Calu3 (cell line): ENCODE results near the gene SRD5A1. TPM values are rescaled to one million over a fixed set of nuclear protein-coding genes. Genes with fewer than 3 reads are reported as not detected.

Source experiments
- BruUV-seq: library from RNA; stranded (reverse); fragments of 400-500 nt; replicated peaks from 2 replicates; lab custom pipeline; 2021; lab: Mats Ljungman, UMichigan
- CTCF ChIA-PET: fragments of 300-600 bp; sonication (Branson Sonifier 250); formaldehyde crosslinking; loops from one replicate; lab custom pipeline; 2022; ENCODE audit warnings: antibody characterized with exemption; lab: Charles Lee
- DNase-seq: peaks from one replicate; pipeline ENCODE4 v3.0.0; 2022
- H3K27ac Mint-ChIP-seq: one replicate; pipeline ENCODE4 v1.8.0; 2022; ENCODE audit warnings: mixed read lengths; ENCODE audit not compliant: unreplicated experiment
- H3K27me3 Mint-ChIP-seq: one replicate; pipeline ENCODE4 v1.8.0; 2022; ENCODE audit warnings: mixed read lengths; ENCODE audit not compliant: unreplicated experiment
- H3K36me3 Mint-ChIP-seq: one replicate; pipeline ENCODE4 v1.8.0; 2022; ENCODE audit warnings: mild to moderate bottlenecking, moderate library complexity, mixed read lengths; ENCODE audit not compliant: insufficient read depth, unreplicated experiment
- H3K4me1 Mint-ChIP-seq: one replicate; pipeline ENCODE4 v1.8.0; 2022; ENCODE audit warnings: mild to moderate bottlenecking, low read depth, mixed read lengths; ENCODE audit not compliant: unreplicated experiment
- H3K4me3 Mint-ChIP-seq: one replicate; pipeline ENCODE4 v1.8.0; 2022; ENCODE audit warnings: mild to moderate bottlenecking, low read depth, moderate library complexity, mixed read lengths; ENCODE audit not compliant: unreplicated experiment
- H3K9me3 Mint-ChIP-seq: one replicate; pipeline ENCODE4 v1.8.0; 2022; ENCODE audit warnings: low read depth, mixed read lengths; ENCODE audit not compliant: unreplicated experiment
- CTCF ChIP-seq: fragments of 200-600 bp; IDR thresholded peaks from one replicate; pipeline ENCODE4 v1.8.0; 2022; ENCODE audit warnings: antibody characterized with exemption; ENCODE audit not compliant: unreplicated experiment
- intact Hi-C: fragments of 100-400 bp; cut with micrococcal nuclease; formaldehyde crosslinking; loops from one replicate; pipeline ENCODE4 v1.10.0; 2022; ENCODE audit not compliant: unreplicated experiment
- total RNA-seq: library from RNA; stranded (reverse); gene quantifications from 2 replicates; pipeline ENCODE4 v1.2.3, GENCODE V29; 2022

SRD5A1 gene
- total RNA-seq, 1 experiment from 2014 or later, result 15.6 TPM

GRCh38 chr5:6681682-6682081 lies 48.4 kb downstream of the SRD5A1 start:
- CTCF ChIA-PET, result interaction anchor here (0.7 kb wide), 1 partner anchor 354 kb away, joined by 4 read pairs; no protein-coding TSS in a partner anchor
- H3K36me3 Mint-ChIP-seq, result no peaks in the 10 kb centered on the region
- intact Hi-C loops, result no loop called here

DNA sequence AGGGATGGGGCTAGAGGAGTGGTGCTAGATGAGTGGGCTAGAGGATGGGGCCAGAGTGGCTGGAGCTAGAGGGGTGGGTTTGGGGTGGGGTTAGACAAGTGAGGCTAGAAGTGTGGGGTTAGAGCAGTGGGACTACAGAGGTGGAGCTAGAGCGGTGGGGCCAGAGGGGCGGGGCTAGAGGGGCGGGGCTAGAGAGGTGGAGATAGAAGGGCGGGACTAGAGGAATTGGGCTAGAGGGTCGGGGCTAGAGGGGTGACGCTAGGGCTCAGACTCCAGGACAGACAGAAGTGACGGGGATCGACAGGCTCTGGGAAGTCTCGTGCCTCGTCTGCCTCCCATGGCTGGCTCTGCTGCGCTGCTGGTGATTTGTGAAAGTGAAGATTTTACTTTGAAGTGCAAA lies 49.0 kb downstream of the SRD5A1 start:
- TF ChIP-seq CTCF, result no peak
- Mint-ChIP-seq H3K9me3 (no peaks in the 10 kb centered on the region), H3K4me1 (peaks cover 2% of the 10 kb centered on the region), H3K4me3 (no peak overlapping the region), H3K36me3 (no peaks in the 10 kb centered on the region), H3K27ac (no peak overlapping the region), H3K27me3 (peaks cover 26% of the 10 kb centered on the region)
- DNase-seq, result no peak
- CTCF ChIA-PET, result no interaction called here
- intact Hi-C loops, result no loop called here
- BruUV-seq, result no TSS peak

More at GRCh38 chr5:6681682-6682081, 48.4 kb downstream of the SRD5A1 start:
- H3K9me3 Mint-ChIP-seq, result no peaks in the 10 kb centered on the region
- no peak overlapping the region for H3K4me3 Mint-ChIP-seq
- no peak for DNase-seq
- no peak overlapping the region for H3K27ac Mint-ChIP-seq
- no TSS peak for BruUV-seq
- peaks cover 20% of the 10 kb centered on the region for H3K27me3 Mint-ChIP-seq
- H3K4me1 Mint-ChIP-seq, result no peaks in the 10 kb centered on the region
- no peak for TF ChIP-seq CTCF

DNA sequence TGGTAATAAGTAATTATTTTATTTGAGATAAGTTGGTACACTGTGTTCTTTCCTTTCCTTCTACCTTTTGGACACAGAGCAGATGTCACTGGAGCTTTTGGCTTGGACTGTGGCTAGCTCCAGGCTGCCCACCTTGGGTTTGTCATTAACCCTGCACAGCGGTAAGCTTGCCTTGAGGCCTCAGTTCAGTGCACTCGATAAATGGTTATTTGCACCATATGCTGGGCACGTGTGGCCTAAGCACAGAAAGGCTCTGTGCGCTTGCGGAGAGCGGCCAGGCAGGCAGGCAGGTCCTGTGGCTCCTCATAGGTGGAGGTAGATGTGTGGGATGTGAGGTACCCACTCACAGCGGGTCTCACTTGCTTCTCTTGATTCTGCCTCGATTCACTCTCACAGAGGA lies 50.0 kb downstream of the SRD5A1 start:
- intact Hi-C loops, result no loop called here
- CTCF ChIA-PET, result no interaction called here

GRCh38 chr5:6684075-6684474 lies 50.8 kb downstream of the SRD5A1 start:
- H3K4me3 Mint-ChIP-seq, result no peak overlapping the region
- BruUV-seq, result no TSS peak
- no peaks in the 10 kb centered on the region for H3K36me3 Mint-ChIP-seq
- H3K27me3 Mint-ChIP-seq, result peaks cover 39% of the 10 kb centered on the region
- H3K9me3 Mint-ChIP-seq, result no peaks in the 10 kb centered on the region
- H3K4me1 Mint-ChIP-seq, result peaks cover 9% of the 10 kb centered on the region
- no peak overlapping the region for H3K27ac Mint-ChIP-seq
- CTCF ChIA-PET, result no interaction called here
- no peak for DNase-seq
- no peak for TF ChIP-seq CTCF
- intact Hi-C loops, result no loop called here

More for the DNA sequence above, 50.0 kb downstream of the SRD5A1 start:
- Mint-ChIP-seq H3K27ac (no peak overlapping the region), H3K27me3 (peaks cover 36% of the 10 kb centered on the region), H3K9me3 (no peaks in the 10 kb centered on the region), H3K4me1 (peaks cover 9% of the 10 kb centered on the region), H3K36me3 (no peaks in the 10 kb centered on the region), H3K4me3 (no peak overlapping the region)
- TF ChIP-seq CTCF, result no peak
- no TSS peak for BruUV-seq
- DNase-seq, result no peak
